GM10847 (cell line): ENCODE results near the gene PPP1R3G.

Experiments used
- POLR2A ChIP-seq: IDR thresholded peaks from 2 replicates; pipeline ENCODE4 v1.6.1; 2011; ENCODE audit not compliant: insufficient read length; ENCODE audit errors: extremely low read depth

PPP1R3G gene

GRCh38 chr6:5085648-5086293 is 630 bp downstream of the PPP1R3G start:
- TF ChIP-seq POLR2A = no peak

DNA sequence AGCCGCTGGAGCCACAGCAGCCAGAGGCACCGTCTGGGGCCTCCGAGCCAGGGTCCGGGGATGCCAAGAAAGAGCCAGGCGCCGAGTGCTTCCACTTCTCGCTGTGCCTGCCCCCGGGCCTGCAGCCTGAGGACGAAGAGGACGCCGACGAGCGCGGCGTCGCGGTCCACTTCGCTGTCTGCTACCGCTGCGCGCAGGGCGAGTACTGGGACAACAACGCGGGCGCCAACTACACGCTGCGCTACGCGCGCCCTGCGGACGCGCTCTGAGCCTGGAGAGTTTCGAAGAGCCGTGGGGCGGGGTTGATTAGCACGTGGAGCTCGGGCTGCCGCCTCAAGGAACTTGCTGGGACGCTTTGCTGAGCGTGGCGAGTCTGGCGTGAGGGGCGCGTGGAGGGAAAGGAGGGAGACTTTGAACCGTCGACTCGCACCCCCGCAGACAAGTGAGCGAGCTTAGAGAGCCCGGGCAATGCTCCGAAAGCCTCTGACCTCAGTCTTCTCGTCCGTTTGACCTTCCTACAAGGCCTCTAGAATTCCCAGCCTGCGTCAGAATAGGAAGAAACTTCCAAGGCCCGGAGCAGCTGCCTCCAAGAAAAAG is 1.3 kb downstream of the PPP1R3G start:
- no peak for TF ChIP-seq POLR2A

DNA sequence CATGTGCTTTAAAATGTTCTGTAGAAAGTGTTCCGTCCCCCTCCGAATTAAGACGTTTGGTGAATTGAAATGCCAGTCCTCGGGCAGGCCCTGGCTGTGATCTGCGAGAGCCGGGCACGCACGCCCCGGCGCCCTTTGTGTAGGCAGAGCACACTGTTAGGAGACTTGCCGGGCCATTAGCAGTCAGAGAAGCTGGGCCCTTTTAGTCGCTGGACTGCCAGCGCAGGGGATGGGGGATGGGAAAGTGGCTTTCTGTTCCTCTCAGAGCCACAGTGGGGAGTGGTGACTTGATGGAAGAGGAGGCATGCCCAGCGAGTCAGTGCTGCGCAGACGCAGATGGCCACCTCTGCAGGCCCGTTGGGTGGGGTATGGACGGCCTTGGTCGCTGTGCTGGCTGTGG is 2.2 kb downstream of the PPP1R3G start:
- TF ChIP-seq POLR2A = no peak

DNA sequence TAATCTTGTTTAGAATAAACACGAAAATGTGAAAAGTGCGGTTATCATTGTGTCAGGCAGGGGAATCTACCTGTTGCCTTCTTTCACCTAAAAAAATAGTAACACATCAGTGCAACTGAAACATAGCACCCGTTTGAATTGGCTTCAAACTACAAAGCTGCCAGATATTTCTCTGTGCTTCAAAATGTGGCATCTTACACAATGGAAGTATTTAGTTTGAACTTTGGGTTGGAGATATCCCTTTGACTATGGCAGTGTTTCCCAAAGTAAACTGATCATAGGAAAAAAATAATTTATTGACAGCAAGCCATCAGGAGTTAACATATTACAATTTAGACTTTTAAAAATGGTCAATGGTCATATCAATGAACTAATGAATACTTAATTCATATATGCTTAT is 3.6 kb downstream of the PPP1R3G start:
- TF ChIP-seq POLR2A = no peak

- TF ChIP-seq POLR2A = no peak
Observed at GRCh38 chr6:5089481-5090438, 4.6 kb downstream of the PPP1R3G start.

DNA sequence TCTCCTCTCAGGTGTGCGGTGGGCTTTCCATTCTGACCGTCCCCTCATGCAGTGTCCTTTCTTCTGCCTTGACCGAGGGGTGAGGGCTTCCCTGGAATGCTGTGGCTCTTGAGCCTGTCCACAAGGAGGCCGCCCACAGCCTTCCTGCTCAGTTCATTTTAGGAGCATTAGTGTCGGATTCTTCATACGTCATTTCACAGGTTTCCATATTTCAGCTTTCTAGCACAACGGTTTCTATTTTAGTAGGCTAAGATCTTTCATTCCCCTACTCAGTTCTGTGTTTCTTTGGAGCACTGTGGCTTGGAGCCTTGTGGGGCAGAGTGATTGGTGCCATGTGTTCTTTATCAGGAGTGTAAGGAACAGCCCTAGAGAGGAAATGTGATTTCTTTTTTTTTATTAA is 5.5 kb downstream of the PPP1R3G start:
- no peak for TF ChIP-seq POLR2A

GRCh38 chr6:5091210-5092069 is 6.3 kb downstream of the PPP1R3G start:
- no peak for TF ChIP-seq POLR2A

GRCh38 chr6:5093231-5094015 is 8.3 kb downstream of the PPP1R3G start:
- TF ChIP-seq POLR2A = no peak

DNA sequence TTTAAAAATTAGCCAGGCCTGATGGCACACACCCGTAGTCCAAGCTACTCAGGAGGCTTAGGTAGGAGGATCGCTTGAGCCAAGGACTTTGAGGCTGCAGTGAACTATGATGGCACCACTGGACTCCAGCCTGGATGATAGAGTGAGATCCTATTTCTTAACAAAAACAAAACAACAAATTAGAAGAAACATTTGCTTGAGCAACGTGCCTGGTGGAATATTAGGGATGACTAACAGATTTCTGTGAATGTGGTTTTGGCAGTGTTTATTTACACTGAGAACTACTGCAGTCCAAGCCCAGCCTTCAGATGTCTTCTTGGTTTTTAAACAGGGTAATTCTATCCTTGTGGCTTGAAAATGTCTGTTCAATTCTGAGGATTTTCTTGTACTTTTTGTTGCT is 9.2 kb downstream of the PPP1R3G start:
- no peak for TF ChIP-seq POLR2A

DNA sequence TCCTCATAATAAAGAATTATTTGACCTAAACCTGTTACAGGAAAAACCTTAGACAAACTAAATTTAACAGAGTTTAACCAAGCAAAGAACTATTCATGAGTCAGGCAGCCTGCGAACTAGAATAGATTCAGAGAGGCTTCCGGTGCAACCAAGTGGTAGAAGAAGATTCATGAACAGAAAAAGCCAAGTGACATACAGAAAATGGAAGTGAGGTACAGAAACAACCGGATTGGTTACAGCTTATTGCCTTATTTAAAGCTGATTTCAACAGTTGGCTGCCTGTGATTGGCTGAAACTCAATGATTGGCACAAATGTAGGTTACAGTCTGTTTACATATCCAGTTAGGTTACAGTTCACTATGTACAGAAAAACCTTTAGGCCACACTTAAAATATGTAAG is 10.1 kb downstream of the PPP1R3G start:
- no peak for TF ChIP-seq POLR2A

- no peak for TF ChIP-seq POLR2A
Observed at GRCh38 chr6:5096482-5096881, 11.3 kb downstream of the PPP1R3G start.

DNA sequence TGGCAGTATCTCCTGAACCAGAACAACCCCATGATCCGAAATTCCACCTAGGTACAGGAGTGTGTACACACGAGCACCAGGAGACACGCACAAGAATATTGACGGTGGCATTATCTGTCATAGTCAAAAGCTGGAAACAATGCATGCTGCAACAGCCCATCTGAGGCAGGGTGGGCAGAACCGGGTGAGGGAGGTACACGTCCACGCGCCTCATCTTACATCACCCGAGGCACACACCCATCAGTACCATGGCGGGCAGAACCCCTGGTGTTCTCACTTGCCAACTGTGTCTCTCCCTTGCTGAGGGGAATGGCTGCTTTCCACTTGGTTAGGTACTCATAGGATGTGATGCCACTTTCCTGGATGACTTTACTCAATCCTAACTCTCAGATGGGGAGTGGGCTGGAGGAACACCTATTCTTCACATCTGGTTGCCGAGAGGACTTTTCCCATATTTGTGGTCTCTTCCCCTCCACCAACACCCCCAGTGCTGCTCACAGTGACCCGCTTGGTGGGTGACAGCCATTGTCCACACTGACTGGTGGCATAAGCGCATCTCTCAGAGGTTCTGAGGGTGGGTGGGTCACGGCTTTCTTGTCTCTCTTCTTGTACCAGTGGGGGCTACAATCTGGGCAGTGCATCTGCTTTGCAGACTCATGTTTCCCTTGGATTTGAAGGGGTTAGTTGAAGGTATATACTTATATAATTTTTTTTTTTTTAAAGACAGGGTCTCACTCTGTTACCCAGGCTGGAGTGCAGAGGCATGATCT is 13.5 kb downstream of the PPP1R3G start:
- TF ChIP-seq POLR2A = no peak

DNA sequence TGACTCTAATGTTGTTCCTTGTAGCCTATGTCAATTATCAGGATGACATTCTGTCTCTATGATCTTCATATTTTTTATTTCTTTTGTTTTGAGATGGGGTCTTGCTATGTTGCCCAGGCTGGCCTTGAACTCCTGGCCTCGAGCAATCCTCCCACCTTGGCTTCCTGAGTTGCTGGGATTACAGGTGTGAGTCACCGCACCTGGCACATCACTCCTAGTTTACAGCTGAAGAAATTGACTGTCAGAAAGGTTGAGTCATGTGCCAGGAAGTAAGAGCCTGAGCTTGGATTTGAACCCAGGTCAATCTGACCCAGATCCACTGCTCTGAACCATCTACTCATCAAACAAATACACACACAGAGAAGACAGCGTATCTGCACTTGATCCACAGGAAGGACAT is 14.4 kb downstream of the PPP1R3G start:
- no peak for TF ChIP-seq POLR2A

DNA sequence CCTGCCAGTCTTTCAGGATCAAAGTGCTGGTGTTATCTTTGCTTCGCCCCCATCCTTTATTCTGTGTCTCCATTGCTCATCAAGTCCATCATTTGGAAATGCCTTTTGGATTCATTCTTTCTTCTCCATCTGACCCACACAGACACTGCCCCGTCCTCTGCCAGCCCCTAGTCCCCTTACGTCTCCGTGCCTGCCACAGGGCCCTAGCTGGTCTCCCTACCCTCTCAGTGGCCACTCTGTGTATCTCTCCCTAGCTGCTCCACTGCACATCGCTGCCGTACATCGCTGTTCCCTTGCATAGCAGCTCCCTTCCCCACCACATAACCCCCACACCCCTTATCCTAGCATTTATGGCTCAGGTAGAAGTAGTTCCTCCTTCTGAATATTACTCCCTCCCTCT is 15.7 kb downstream of the PPP1R3G start:
- TF ChIP-seq POLR2A = no peak
